H1 (cell line): ENCODE data around the gene ARHGAP25. TPM values are rescaled to one million over a fixed set of nuclear protein-coding genes. Genes with fewer than 3 reads are reported as not detected.

ENCODE experiments used
- CTCF ChIA-PET: fragments of 300-600 bp; sonication (Branson Sonifier 250); formaldehyde crosslinking; loops from one replicate; lab custom pipeline; 2021; ENCODE audit not compliant: partially characterized antibody; lab: Charles Lee
- POLR2A ChIA-PET: fragments of 300-600 bp; sonication (Branson Sonifier 250); formaldehyde crosslinking; loops from one replicate; lab custom pipeline; 2021; ENCODE audit warnings: inconsistent platforms; ENCODE audit not compliant: partially characterized antibody; lab: Charles Lee
- DNase-seq, 2 experiments: peaks; one replicate each; pipeline versions ENCODE4 v3.0.0 to v3.0.0-alpha.2; 2010 to 2022; ENCODE audit warnings: low spot score in 2 of 2, low read depth in 1 of 2, mixed read lengths in 1 of 2
- FAIRE-seq: peaks from 2 replicates; lab custom pipeline; 2011; peaks lifted over from hg19 to GRCh38; lab: Jason Lieb, UNC
- H2AFZ ChIP-seq: 2 replicates; pipeline ENCODE4 v1.8.1; 2012; ENCODE audit warnings: low read length, inconsistent platforms
- H2AK5ac ChIP-seq: 2 replicates; pipeline ENCODE4 v1.6.1; 2013; ENCODE audit warnings: low read depth, low read length
- H2BK120ac ChIP-seq: replicated peaks from 2 replicates; pipeline ENCODE3; 2013; ENCODE audit warnings: low read depth, low read length, inconsistent platforms
- H2BK12ac ChIP-seq: 2 replicates; pipeline ENCODE4 v1.6.1; 2013; ENCODE audit warnings: low read depth, low read length
- H2BK15ac ChIP-seq: 2 replicates; pipeline ENCODE4 v1.6.1; 2013; ENCODE audit warnings: low read length
- H2BK20ac ChIP-seq: 2 replicates; pipeline ENCODE4 v1.6.1; 2013; ENCODE audit warnings: low read length
- H2BK5ac ChIP-seq: 2 replicates; pipeline ENCODE4 v1.6.1; 2013; ENCODE audit warnings: low read depth, low read length
- H3K14ac ChIP-seq: 2 replicates; pipeline ENCODE4 v1.6.1; 2013; ENCODE audit warnings: inconsistent platforms; ENCODE audit not compliant: insufficient read length
- H3K18ac ChIP-seq: 2 replicates; pipeline ENCODE4 v1.6.1; 2013; ENCODE audit warnings: low read length; ENCODE audit errors: extremely low read depth
- H3K23ac ChIP-seq: 2 replicates; pipeline ENCODE4 v1.6.1; 2013; ENCODE audit warnings: inconsistent platforms; ENCODE audit not compliant: insufficient read length
- H3K23me2 ChIP-seq: 2 replicates; pipeline ENCODE4 v1.6.1; 2013; ENCODE audit warnings: low read depth, low read length
- H3K27ac ChIP-seq: 2 replicates; pipeline ENCODE4 v1.6.1; 2011; ENCODE audit warnings: low read depth, low read length, inconsistent platforms
- H3K27me3 ChIP-seq, 4 experiments: replicated peaks in 1 of 4; 1 replicate in 1 of 4; 2 replicates in 3 of 4; pipeline versions ENCODE4 v1.6.1 to v1.8.1; 2011 to 2013; ENCODE audit warnings: low read length in 3 of 4, mild to moderate bottlenecking in 3 of 4, inconsistent platforms in 2 of 4, mixed read lengths in 2 of 4, moderate library complexity in 1 of 4; ENCODE audit not compliant: control insufficient read depth in 3 of 4, insufficient read depth in 3 of 4; ENCODE audit errors: extremely low read depth in 1 of 4
- H3K36me3 ChIP-seq, 4 experiments: 2 replicates each; pipeline versions ENCODE4 v1.6.1 to v1.8.1; 2011 to 2013; ENCODE audit warnings: mild to moderate bottlenecking in 4 of 4, low read length in 3 of 4, moderate library complexity in 2 of 4, control low read depth in 1 of 4, inconsistent platforms in 1 of 4; ENCODE audit not compliant: insufficient read depth in 4 of 4, control insufficient read depth in 2 of 4
- H3K4ac ChIP-seq: replicated peaks from 2 replicates; pipeline ENCODE3; 2013; ENCODE audit warnings: low read length, low read depth, mixed read lengths, inconsistent platforms; ENCODE audit not compliant: insufficient read length
- H3K4me1 ChIP-seq, 4 experiments: replicated peaks in 1 of 4; 1 replicate in 1 of 4; 2 replicates in 3 of 4; pipeline versions ENCODE4 v1.6.1 to v1.8.1; 2011 to 2013; ENCODE audit warnings: low read length in 3 of 4, inconsistent platforms in 2 of 4, mixed read lengths in 1 of 4; ENCODE audit not compliant: insufficient read depth in 4 of 4, control insufficient read depth in 3 of 4
- H3K4me2 ChIP-seq, 2 experiments: 2 replicates each; pipeline versions ENCODE4 v1.6.1 to v1.8.1; 2011 to 2013; ENCODE audit warnings: low read depth in 2 of 2, low read length in 2 of 2, control low read depth in 1 of 2, inconsistent platforms in 1 of 2, mild to moderate bottlenecking in 1 of 2; ENCODE audit not compliant: insufficient read depth in 1 of 2
- H3K4me3 ChIP-seq, 4 experiments: fragments of 200-600, 300-600 bp in 1 of 4; sonication (generic), shearing (Covaris generic), sonication (Bioruptor Twin) in 1 of 4; 2 replicates each; pipeline versions ENCODE4 v1.5.1 to v1.8.1; 2011 to 2016; ENCODE audit warnings: low read length in 4 of 4, low read depth in 3 of 4, control low read depth in 2 of 4, inconsistent platforms in 2 of 4, mild to moderate bottlenecking in 2 of 4, mixed read lengths in 1 of 4, moderate library complexity in 1 of 4; ENCODE audit not compliant: insufficient read depth in 2 of 4; ENCODE audit errors: extremely low read depth in 1 of 4
- H3K56ac ChIP-seq: replicated peaks from 2 replicates; pipeline ENCODE3; 2013; ENCODE audit warnings: low read depth, mild to moderate bottlenecking, mixed read lengths, low read length, inconsistent platforms; ENCODE audit not compliant: insufficient read length
- H3K79me1 ChIP-seq: 2 replicates; pipeline ENCODE4 v1.6.1; 2013; ENCODE audit warnings: low read depth, low read length, control low read depth
- H3K79me2 ChIP-seq, 2 experiments: 2 replicates each; pipeline versions ENCODE4 v1.6.1 to v1.8.1; 2012 to 2013; ENCODE audit warnings: low read length in 2 of 2, mild to moderate bottlenecking in 2 of 2, inconsistent platforms in 1 of 2; ENCODE audit not compliant: insufficient read depth in 2 of 2, control insufficient read depth in 1 of 2
- H3K9ac ChIP-seq, 4 experiments: replicated peaks in 1 of 4; 1 replicate in 1 of 4; 2 replicates in 3 of 4; pipeline versions ENCODE4 v1.6.1 to v1.8.1; 2011 to 2013; ENCODE audit warnings: low read depth in 3 of 4, low read length in 3 of 4, control low read depth in 2 of 4, mild to moderate bottlenecking in 2 of 4, moderate library complexity in 2 of 4, inconsistent platforms in 1 of 4; ENCODE audit errors: extremely low read depth in 1 of 4
- H3K9me3 ChIP-seq, 2 experiments: 2 replicates each; pipeline versions ENCODE4 v1.6.1 to v1.8.1; 2012 to 2013; ENCODE audit warnings: mild to moderate bottlenecking in 2 of 2, moderate library complexity in 2 of 2, control low read depth in 1 of 2, inconsistent platforms in 1 of 2, low read depth in 1 of 2, low read length in 1 of 2, mixed read lengths in 1 of 2; ENCODE audit not compliant: insufficient read depth in 2 of 2
- H4K20me1 ChIP-seq, 2 experiments: replicated peaks in 1 of 2; 2 replicates each; pipeline versions ENCODE3 to v1.8.1; 2011 to 2013; ENCODE audit warnings: inconsistent platforms in 2 of 2, low read length in 2 of 2, mild to moderate bottlenecking in 1 of 2; ENCODE audit not compliant: insufficient read depth in 2 of 2, control insufficient read depth in 1 of 2
- H4K5ac ChIP-seq: 2 replicates; pipeline ENCODE4 v1.6.1; 2013; ENCODE audit warnings: low read length, low read depth, mixed read lengths, inconsistent platforms; ENCODE audit not compliant: insufficient read length
- H4K8ac ChIP-seq: 2 replicates; pipeline ENCODE4 v1.8.0; 2013; ENCODE audit warnings: mild to moderate bottlenecking, moderate library complexity, low read length, inconsistent platforms; ENCODE audit not compliant: insufficient read depth; ENCODE audit errors: extremely low read depth
- H4K91ac ChIP-seq: replicated peaks from 2 replicates; pipeline ENCODE3; 2013; ENCODE audit warnings: low read length, mixed read lengths, inconsistent platforms; ENCODE audit not compliant: insufficient read length
- NRF1 ChIP-seq: IDR thresholded peaks from 2 replicates; pipeline ENCODE4 v1.6.1; 2011; ENCODE audit warnings: mild to moderate bottlenecking, low read depth, low read length, improper control_type of control experiment
- POU5F1 ChIP-seq: IDR thresholded peaks from 2 replicates; pipeline ENCODE4 v1.6.1; 2011; ENCODE audit warnings: low read depth, mild to moderate bottlenecking, low read length, moderate library complexity
- TAF7 ChIP-seq: optimal IDR thresholded peaks from 2 replicates; pipeline ENCODE3; 2011; ENCODE audit warnings: low read depth, mild to moderate bottlenecking, inconsistent platforms, low read length, moderate library complexity, borderline replicate concordance
- WGBS, 2 experiments: shearing (Covaris generic) in 1 of 2; methylation state at CpG; one replicate each; pipeline versions ENCODE4 v1.1.6 to v1.1.7; 2013 to 2015; ENCODE audit warnings: low lambda C conversion rate in 2 of 2, mixed read lengths in 2 of 2, inconsistent platforms in 1 of 2, low coverage in 1 of 2, missing lambda C conversion rate in 1 of 2; ENCODE audit not compliant: insufficient replicate concordance in 2 of 2, insufficient coverage in 1 of 2, insufficient read length in 1 of 2; ENCODE audit errors: extremely low coverage in 1 of 2, missing lambda C conversion rate in 1 of 2; 5-methylcytosine and 5-hydroxymethylcytosine counted together
- polyA plus RNA-seq, 7 experiments: library from polyadenylated mRNA; depleted of rRNA in 3 of 7; stranded (reverse) in 5 of 7; unstranded in 2 of 7; fragments of >200 nt in 5 of 7; fragments of 200-250 nt in 2 of 7; gene quantifications; 1 replicate in 5 of 7; 2 replicates in 1 of 7; 4 replicates in 1 of 7; pipeline versions ENCODE4 v1.2.1 to v1.2.3, GENCODE V29; 2011 to 2013; ENCODE audit warnings: missing spikeins in 2 of 7, mixed read lengths in 2 of 7
- total RNA-seq: library from RNA; stranded (reverse); fragmentation: NEBNext Ultra II Directional; extraction: Animal tissue kit (Norgen Biotek cat#: 25700); gene quantifications from 2 replicates; pipeline ENCODE4 v1.2.1, GENCODE V29; 2021

Gene ARHGAP25
- total and polyA plus RNA-seq, 2 of the 8 experiments (the other 6 are each of a cell fraction or from before 2014, with no cell fraction given) = 1.00 to 1.2 TPM

DNA sequence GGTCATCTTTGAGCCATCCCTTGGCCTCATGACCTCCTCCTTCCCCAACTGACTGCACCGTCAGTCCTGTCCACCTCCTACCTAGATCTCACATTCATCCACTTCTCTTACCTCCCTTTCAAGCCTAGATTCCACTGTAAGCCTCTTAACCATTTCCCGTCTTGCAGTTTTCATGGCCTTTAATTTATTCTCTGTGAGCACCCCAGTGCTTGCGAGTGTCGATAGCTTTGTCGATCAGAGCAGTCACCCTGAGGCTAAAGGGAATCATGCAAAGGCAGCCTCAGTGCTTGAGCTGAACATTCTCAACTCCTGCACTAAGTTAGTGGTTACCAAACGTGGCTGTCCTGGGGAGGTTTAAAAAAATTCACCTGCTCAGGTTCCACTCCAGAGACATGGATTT, 14.7 kb downstream of the ARHGAP25 start:
- no peaks in the 10 kb centered on the region for H3K79me1 ChIP-seq
- no peak overlapping the region for H3K56ac ChIP-seq
- ChIA-PET CTCF (interaction anchor here (0.7 to 7.2 kb wide), 14 partner anchors 9 to 286 kb away, joined by 3 to 79 read pairs (median 6); partner anchors contain the start of genes APLF, ARHGAP25 and FBXO48), POLR2A (interaction anchor here (0.6 kb wide), 1 partner anchor 272 kb away, joined by 3 read pairs; no protein-coding TSS in a partner anchor)
- peak in 1 of 2 experiments; percentile 35 for DNase-seq
- no peaks in the 10 kb centered on the region for H3K9me3 ChIP-seq
- H3K9ac ChIP-seq = no peak overlapping the region
- no peak overlapping the region for H4K8ac ChIP-seq
- no peaks in the 10 kb centered on the region for H3K27me3 ChIP-seq
- no peaks in the 10 kb centered on the region for H4K20me1 ChIP-seq
- no peaks in the 10 kb centered on the region for H3K23me2 ChIP-seq
- TF ChIP-seq TAF7 = no peak
- no peak for TF ChIP-seq NRF1
- no peak for TF ChIP-seq POU5F1
- no peak overlapping the region; the same call in 1 of the 2 replicates for H2BK15ac ChIP-seq
- H3K27ac ChIP-seq = no peak overlapping the region
- H3K23ac ChIP-seq = no peak overlapping the region
- H2AK5ac ChIP-seq = no peak overlapping the region
- WGBS, 2 experiments = 93% methylated on average over 6 of the region's 6 CpGs; no CpG with 5 or more reads in 1 of the 2 experiments
- no peaks in the 10 kb centered on the region for H3K79me2 ChIP-seq
- no peak overlapping the region for H3K4me3 ChIP-seq
- H3K4me1 ChIP-seq = peaks cover 0 to 2% (median 0%) of the 10 kb centered on the region in 4 experiments; a peak in 1 of 7 replicates
- H3K4ac ChIP-seq = no peak overlapping the region
- no peak overlapping the region for H3K18ac ChIP-seq
- H3K4me2 ChIP-seq = no peak overlapping the region
- H3K36me3 ChIP-seq = no peaks in the 10 kb centered on the region
- no peak overlapping the region for H2BK120ac ChIP-seq
- 0 out of 2 replicates have a peak overlapping the region, but pooled peaks have one; percentile 22 for H2BK12ac ChIP-seq
- H2BK20ac ChIP-seq = no peak overlapping the region
- no peak for FAIRE-seq
- no peak overlapping the region for H3K14ac ChIP-seq
- no peak overlapping the region for H4K5ac ChIP-seq
- H2BK5ac ChIP-seq = no peak overlapping the region
- H2AFZ ChIP-seq = no peak overlapping the region
- no peak overlapping the region for H4K91ac ChIP-seq
